HG03439 (cell line): Measurements from ENCODE around the gene MYZAP.

Experiments used
- ATAC-seq: cut with Tn5 transposase; IDR thresholded peaks from one replicate; pipeline ENCODE4 v1.9.1; 2021; ENCODE audit warnings: mild to moderate bottlenecking, moderate library complexity; ENCODE audit not compliant: unreplicated experiment

The MYZAP gene

GRCh38 chr15:57618325-57618724 is 26.6 kb downstream of the MYZAP start:
- no peak for ATAC-seq

GRCh38 chr15:57619746-57620145 is 28.0 kb downstream of the MYZAP start:
- ATAC-seq: no peak

- ATAC-seq: no peak
These were observed 33.0 kb downstream of the MYZAP start for GRCh38 chr15:57624730-57625129.

- ATAC-seq: no peak
These were observed 34.2 kb downstream of the MYZAP start for GRCh38 chr15:57625703-57626448.

- ATAC-seq: no peak
These were observed 35.2 kb downstream of the MYZAP start for GRCh38 chr15:57626713-57627440.

- ATAC-seq: no peak
These were observed 39.8 kb downstream of the MYZAP start for GRCh38 chr15:57631386-57632110.

GRCh38 chr15:57634290-57634689 is 42.6 kb downstream of the MYZAP start:
- ATAC-seq: no peak

- ATAC-seq: no peak
These were observed 43.7 kb downstream of the MYZAP start for GRCh38 chr15:57635300-57635909.

GRCh38 chr15:57637846-57638245 is 46.1 kb downstream of the MYZAP start:
- ATAC-seq: no peak

- ATAC-seq: no peak
These were observed 47.6 kb downstream of the MYZAP start for GRCh38 chr15:57639306-57639705.

GRCh38 chr15:57640930-57641682 is 49.4 kb downstream of the MYZAP start:
- ATAC-seq: no peak

- ATAC-seq: no peak
These were observed 52.1 kb downstream of the MYZAP start for GRCh38 chr15:57643826-57644225.

- no peak for ATAC-seq
These were observed 54.4 kb downstream of the MYZAP start for GRCh38 chr15:57646087-57646486.

- no peak for ATAC-seq
These were observed 55.5 kb downstream of the MYZAP start for GRCh38 chr15:57647071-57647790.

GRCh38 chr15:57647791-57648130 is 56.1 kb downstream of the MYZAP start:
- no peak for ATAC-seq

- no peak for ATAC-seq
These were observed 57.4 kb downstream of the MYZAP start for GRCh38 chr15:57649138-57649537.

GRCh38 chr15:57651445-57651844 is 59.7 kb downstream of the MYZAP start:
- ATAC-seq: no peak

- ATAC-seq: no peak
These were observed 60.8 kb downstream of the MYZAP start for GRCh38 chr15:57652481-57652880.

GRCh38 chr15:57654153-57654852 is 62.6 kb downstream of the MYZAP start:
- no peak for ATAC-seq
